Fibroblast of the aortic adventitia (primary cell): ENCODE data around the gene TEAD1. TPM values are rescaled to one million over a fixed set of nuclear protein-coding genes. Genes with fewer than 3 reads are reported as not detected.
A peak's percentile ranks its signal among the peaks of the same experiment; 100 is the strongest.

ENCODE experiments used
- DNase-seq: peaks from one replicate; pipeline ENCODE4 v3.0.0-alpha.2; 2010; ENCODE audit warnings: low read depth
- H3K4me3 ChIP-seq: 2 replicates; pipeline ENCODE4 v1.5.1; 2011; ENCODE audit warnings: low read depth, mild to moderate bottlenecking, control low read depth, low read length, moderate library complexity
- CTCF ChIP-seq: IDR thresholded peaks from 2 replicates; pipeline ENCODE4 v1.5.1; 2011; ENCODE audit warnings: mild to moderate bottlenecking, low read length, control low read depth, inconsistent platforms; ENCODE audit not compliant: insufficient read depth
- total RNA-seq: library from RNA; depleted of rRNA; stranded (reverse); fragments of >200 nt; gene quantifications from 2 replicates; pipeline ENCODE4 v1.2.3, GENCODE V29; 2012; ENCODE audit warnings: low replicate concordance

TEAD1 gene
- total RNA-seq, 1 donor: 117 TPM

- peak; percentile 79 for DNase-seq
- H3K4me3 ChIP-seq: no peak overlapping the region
- TF ChIP-seq CTCF: no peak
Measured at GRCh38 chr11:12889243-12889642, 215.0 kb downstream of the TEAD1 start.

GRCh38 chr11:12890476-12890875 is 216.3 kb downstream of the TEAD1 start:
- no peak for TF ChIP-seq CTCF
- H3K4me3 ChIP-seq: no peak overlapping the region
- DNase-seq: peak; percentile 34

GRCh38 chr11:12893787-12894672 is 219.8 kb downstream of the TEAD1 start:
- H3K4me3 ChIP-seq: no peak overlapping the region
- TF ChIP-seq CTCF: peak; percentile 92
- DNase-seq: peak; percentile 79

GRCh38 chr11:12897390-12897789 is 223.2 kb downstream of the TEAD1 start:
- TF ChIP-seq CTCF: no peak
- no peak overlapping the region for H3K4me3 ChIP-seq
- no peak for DNase-seq

- no peak overlapping the region for H3K4me3 ChIP-seq
- no peak for TF ChIP-seq CTCF
- no peak for DNase-seq
Measured at GRCh38 chr11:12897867-12898266, 223.6 kb downstream of the TEAD1 start.

- H3K4me3 ChIP-seq: no peak overlapping the region
- TF ChIP-seq CTCF: no peak
- DNase-seq: peak; percentile 93
Measured at GRCh38 chr11:12900496-12900895, 226.3 kb downstream of the TEAD1 start.
